ENCODE data around the gene STXBP1. TPM values are rescaled to one million over a fixed set of nuclear protein-coding genes. Genes with fewer than 3 reads are reported as not detected.
A peak's percentile ranks its signal among the peaks of the same experiment; 100 is the strongest.

Gene STXBP1
- total and polyA plus RNA-seq, 12 donors, result 14.4 to 59.2 (median 46.4) TPM

GRCh38 chr9:127716412-127716811, 104.3 kb downstream of the STXBP1 start:
- no peaks in the 10 kb centered on the region for H3K36me3 ChIP-seq
- TF ChIP-seq CTCF (IDR thresholded peaks at IDR 0.05), result no peak
- no peak for DNase-seq
- H3K4me1 ChIP-seq, result peaks cover 5 to 23% (median 18%) of the 10 kb centered on the region in 9 donors
- peak overlapping the region; percentile 4 to 91 (median 84) for H3K27ac ChIP-seq
- intact Hi-C loops (cut with DNase I), result loop anchor here in 3 of 10 donors (5.0 kb wide), 1 partner anchor 104 kb away; the partner anchor contains the start of gene STXBP1 (in 3 of the 3)
- WGBS, 2 donors, result 75 to 81% methylated on average over 9 of the region's 9 CpGs
- ATAC-seq, result no peak
- no peaks in the 10 kb centered on the region for H3K9me3 ChIP-seq
- H3K27me3 ChIP-seq, result no peaks in the 10 kb centered on the region
- H3K4me3 ChIP-seq, result peak overlapping the region in 9 of 10 donors; percentile 52 to 95 (median 83)

GRCh38 chr9:127717766-127718165, 105.7 kb downstream of the STXBP1 start:
- Histone ChIP-seq H3K27me3 (no peaks in the 10 kb centered on the region), H3K4me1 (peaks cover 5 to 23% (median 18%) of the 10 kb centered on the region in 9 donors), H3K4me3 (no peak overlapping the region), H3K36me3 (no peaks in the 10 kb centered on the region), H3K27ac (peak overlapping the region in 3 of 10 donors; percentile 35 to 41 (median 37)), H3K9me3 (no peaks in the 10 kb centered on the region)
- DNase-seq (no peak), ATAC-seq (no peak)
- no peak for TF ChIP-seq CTCF (IDR thresholded peaks at IDR 0.05)
- intact Hi-C loops (cut with DNase I), result loop anchor here in 3 of 10 donors (5.0 kb wide), 1 partner anchor 105 kb away; the partner anchor contains the start of gene STXBP1 (in 3 of the 3)
- 74 to 77% methylated on average over 5 of the region's 5 CpGs for WGBS, 2 donors

- Histone ChIP-seq H3K9me3 (no peaks in the 10 kb centered on the region), H3K36me3 (no peaks in the 10 kb centered on the region), H3K27me3 (peaks cover 0 to 6% (median 0%) of the 10 kb centered on the region in 7 donors), H3K27ac (peak overlapping the region in 1 of 10 donors; percentile 36), H3K4me3 (no peak overlapping the region), H3K4me1 (peaks cover 0 to 25% (median 18%) of the 10 kb centered on the region in 9 donors)
- WGBS, 2 donors, result 82 to 84% methylated on average over 12 of the region's 12 CpGs
- DNase-seq, result no peak
- no peak for ATAC-seq
- TF ChIP-seq CTCF (IDR thresholded peaks at IDR 0.05), result no peak
- intact Hi-C loops (cut with DNase I), result loop anchor here in 1 of 10 donors (10.0 kb wide), 1 partner anchor 215 kb away; no protein-coding TSS in a partner anchor
Measured at GRCh38 chr9:127720031-127720864, 108.2 kb downstream of the STXBP1 start.

- intact Hi-C loops (cut with DNase I), result loop anchor here in 1 of 10 donors (10.0 kb wide), 1 partner anchor 216 kb away; no protein-coding TSS in a partner anchor
- no peaks in the 10 kb centered on the region for H3K9me3 ChIP-seq
- peaks cover 0 to 25% (median 18%) of the 10 kb centered on the region in 9 donors for H3K4me1 ChIP-seq
- no peak for TF ChIP-seq CTCF (IDR thresholded peaks at IDR 0.05)
- DNase-seq, result no peak
- H3K4me3 ChIP-seq, result peak overlapping the region in 1 of 10 donors; percentile 9
- no peak for ATAC-seq
- H3K36me3 ChIP-seq, result no peaks in the 10 kb centered on the region
- H3K27ac ChIP-seq, result no peak overlapping the region
- H3K27me3 ChIP-seq, result peaks cover 0 to 6% (median 0%) of the 10 kb centered on the region in 7 donors
Measured at GRCh38 chr9:127720865-127721227, 108.8 kb downstream of the STXBP1 start.

Data from heart right ventricle (tissue), 16 donors.